NCI-H748 treated with DMSO at 0.1 percent for 48 hours (cell line): ENCODE results near the gene FBXO10.

Experiments
- DNase-seq: peaks from one replicate; lab custom pipeline; 2025; lab: John Stamatoyannopoulos, UW

The FBXO10 gene

DNA sequence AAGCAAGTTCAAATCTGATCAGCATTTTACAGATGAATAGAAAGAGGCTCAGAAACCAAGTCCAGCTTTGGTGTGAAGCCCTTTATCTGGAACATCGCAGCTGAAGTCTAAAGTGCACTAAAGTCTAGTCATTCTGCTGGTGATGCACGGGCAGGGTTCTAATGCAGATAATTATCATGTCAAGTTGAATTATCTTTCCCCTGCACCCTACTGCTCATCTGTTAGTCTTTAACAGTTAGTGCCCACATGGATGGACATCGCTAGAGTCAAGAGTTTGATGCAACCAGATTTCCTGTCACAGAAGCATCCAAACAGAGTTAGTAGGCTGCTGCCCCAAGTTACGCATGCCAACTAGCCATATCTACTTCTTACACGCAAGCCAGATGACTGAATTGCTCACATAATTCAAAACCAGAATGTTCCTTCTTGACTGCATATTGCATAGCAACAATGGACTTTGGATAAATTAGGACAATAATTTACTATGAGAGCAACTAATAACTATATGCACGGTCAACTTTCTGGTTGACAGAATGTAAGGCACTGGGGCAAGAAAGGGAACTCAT is 17.8 kb upstream of the FBXO10 start:
- DNase-seq: no peak

DNA sequence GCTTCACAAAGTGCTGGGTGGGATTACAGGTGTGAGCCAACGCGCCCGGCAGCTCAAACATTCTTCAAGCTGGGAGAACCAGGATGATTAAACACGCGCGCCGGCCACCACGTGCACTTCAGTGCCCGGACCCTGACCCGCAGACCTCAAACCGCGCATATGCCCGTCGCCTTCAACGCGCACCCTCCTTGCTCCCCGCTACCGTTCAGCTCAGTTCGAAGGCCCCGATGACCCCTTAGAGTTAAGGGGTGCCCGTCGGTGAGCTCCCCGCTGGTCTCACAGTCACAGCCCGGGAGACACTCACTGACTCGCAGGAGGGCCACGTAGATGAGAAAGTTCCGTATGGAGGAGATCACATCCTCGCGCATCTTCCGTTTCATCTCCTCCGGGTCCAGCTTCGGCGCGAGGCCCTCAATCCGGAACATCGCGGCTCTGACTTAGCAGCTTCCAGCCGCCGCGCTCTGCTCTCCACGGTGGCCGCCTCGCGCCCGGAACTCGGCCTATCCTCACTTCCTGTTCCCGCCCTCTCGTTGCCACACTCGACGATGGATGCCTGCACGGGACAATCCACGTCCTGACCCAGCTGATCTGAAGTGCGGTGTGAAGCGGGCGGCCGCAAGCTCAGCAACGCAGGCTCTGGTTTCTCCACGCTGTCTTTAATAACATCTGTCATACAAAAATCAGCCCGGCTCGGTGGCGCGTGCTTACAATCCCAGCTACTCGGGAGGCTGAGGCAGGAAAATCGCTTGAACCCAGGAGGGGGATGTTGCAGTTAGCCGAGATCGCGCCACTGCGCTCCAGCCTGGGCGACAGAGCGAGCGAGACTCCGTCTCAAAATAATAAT is 16.1 kb upstream of the FBXO10 start, which contains the start of gene TOMM5:
TOMM5 (minus strand) TSS at position 490 of the 844 bp plus-strand sequence; CDS start at position 425, 65 bp downstream.
- DNase-seq: peak; percentile 78

DNA sequence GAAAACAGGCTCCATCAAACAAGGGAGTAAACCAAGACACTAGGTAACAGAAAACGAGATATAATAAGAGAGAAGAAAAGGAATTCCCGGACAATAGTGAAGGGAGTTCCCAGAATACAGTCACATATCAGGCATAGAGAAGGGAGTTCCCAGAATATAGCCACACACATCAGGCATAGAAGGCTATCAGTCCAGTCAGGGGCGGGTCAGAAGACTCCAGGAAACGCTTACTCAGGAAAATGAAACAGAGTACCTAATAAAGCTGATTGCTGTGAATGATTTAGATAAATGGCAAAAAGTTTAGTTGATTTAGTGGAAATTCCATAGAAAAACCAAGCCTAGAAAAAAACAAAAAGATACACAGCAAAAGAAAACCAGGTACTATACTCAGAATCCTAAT is 11.3 kb upstream of the FBXO10 start:
- no peak for DNase-seq

DNA sequence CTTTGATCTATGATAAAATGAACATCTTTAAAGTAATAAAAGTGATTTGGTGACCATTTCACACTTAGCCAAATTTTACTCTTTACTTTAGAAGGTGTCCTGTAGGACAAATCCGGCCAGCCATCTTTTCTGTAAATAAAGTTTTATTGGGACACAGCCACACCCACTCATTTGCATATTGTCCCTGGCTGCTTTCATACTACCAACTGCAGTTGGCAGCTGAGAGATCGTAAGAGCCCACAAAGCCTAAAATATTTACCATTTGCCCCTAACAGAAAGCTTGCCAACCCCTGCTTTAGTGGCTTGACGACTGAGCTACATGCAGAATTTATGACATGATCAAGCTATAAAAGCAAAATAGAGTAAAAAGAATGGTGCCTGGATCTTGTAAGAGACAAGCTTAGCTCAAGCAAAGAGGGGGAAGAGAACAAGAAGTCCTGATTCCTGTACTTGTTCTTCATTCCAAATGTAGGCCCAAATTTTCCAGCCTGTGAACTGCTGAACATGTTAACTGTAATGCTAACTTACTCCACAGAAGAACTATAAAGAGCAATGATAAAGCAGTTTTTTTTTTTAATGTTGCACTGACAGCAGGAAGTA is 7.4 kb upstream of the FBXO10 start:
- no peak for DNase-seq

DNA sequence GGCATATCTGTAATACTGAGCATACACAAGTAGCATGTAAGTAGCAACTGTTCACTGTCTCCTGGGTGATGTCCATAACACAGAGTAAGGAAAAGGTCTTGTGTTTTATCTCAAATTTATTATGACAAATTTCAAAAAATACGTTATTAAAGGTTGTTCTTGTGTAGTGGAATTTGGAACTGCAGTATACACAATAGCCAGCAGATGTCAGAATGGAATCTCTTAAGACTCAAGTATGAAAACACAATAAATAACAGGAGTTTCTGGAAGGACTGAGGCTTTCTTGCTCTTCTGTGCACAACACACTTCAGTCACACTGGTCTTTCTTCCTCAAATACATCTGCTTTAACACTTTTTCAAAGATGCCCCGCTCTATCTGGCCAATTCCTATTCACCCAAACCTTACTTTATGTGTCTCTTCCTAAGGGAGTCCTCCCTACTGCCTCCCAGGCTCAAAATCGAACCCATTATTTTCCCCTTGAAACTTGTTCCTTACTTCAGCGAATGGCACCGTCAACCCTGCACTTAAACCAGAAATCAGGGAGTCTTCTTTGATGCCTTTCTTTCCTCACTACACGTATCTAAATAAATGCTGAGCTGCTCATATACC is 6.5 kb upstream of the FBXO10 start:
- DNase-seq: no peak

DNA sequence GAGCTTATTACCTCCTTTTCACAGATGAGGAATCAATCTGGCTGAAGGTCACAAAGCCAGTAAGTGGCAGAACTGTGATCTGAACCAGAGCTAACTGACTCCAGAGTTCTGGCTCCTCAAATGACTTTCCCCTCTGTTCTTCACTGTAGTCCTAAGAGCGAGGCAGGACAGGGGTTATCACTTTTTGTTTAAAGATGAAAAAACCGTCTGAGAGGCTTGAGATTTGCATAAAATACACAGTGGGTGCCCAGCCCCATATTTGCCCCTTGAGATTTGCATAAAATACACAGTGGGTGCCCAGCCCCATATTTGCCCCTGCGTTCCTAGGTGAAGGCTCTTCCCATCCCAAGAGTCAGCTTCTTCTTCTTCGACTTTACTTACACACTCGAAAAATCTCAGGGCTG is 667 bp downstream of the FBXO10 start:
- no peak for DNase-seq

DNA sequence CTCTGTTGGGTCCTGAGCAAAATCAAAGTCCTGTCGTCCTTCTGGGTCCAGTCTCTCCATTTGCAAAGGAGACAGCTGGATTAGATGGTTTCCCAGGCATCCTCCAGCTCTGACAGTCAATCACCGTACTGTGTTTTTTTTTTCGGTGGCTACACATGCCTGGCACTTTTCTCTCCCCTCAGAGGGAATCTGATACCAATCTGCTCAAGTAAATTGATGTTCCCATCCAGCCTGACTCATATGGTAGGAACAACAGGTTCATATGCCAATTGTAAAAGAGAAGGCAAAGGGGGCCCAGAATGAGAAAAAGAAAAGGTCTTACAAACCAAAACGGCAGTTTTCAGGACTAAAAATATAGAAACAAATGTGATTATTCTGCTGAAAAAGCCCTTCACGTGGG is 1.2 kb downstream of the FBXO10 start:
- DNase-seq: no peak

DNA sequence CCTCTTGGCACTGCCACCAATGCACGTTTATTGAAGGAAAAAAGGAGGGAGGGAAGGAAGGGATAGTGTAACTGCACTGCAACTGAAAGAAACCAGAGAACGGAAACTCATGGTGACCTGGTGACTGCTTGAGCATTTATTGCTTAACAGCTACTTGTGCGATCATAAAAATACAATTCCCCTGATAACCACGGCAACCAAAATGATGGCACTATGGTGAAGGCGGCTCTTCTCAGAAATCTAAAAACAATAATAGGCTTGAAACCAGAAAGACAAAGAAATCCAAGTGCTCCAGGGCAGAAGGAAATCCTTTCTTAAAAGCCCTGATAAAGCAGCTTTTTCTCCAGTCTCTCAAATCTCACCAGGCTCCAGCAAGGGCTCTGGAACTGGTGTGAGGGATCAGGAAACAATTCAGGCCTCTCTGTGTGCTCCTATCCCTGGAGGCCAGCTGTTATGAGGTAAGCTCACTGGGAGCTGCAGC is 1.9 kb downstream of the FBXO10 start:
- DNase-seq: no peak

DNA sequence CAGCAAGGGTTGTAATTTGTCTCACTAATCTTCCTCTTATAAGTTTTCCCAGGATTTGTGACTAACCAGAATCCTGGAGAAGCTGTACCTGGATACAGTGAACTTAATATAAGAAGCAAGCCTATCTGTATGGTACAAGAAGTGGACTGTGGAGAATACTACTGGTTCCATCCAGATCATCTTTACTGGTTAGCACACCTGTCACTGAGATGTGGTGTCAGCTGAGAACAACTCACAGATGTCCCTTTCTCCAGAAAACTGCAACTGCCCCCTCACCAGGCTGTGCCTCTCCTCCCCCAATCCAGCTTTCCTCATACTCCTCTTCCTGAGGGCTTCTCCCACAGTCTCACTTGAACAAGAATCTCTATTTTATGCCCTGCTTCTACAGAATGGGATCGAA is 4.9 kb downstream of the FBXO10 start:
- DNase-seq: no peak

DNA sequence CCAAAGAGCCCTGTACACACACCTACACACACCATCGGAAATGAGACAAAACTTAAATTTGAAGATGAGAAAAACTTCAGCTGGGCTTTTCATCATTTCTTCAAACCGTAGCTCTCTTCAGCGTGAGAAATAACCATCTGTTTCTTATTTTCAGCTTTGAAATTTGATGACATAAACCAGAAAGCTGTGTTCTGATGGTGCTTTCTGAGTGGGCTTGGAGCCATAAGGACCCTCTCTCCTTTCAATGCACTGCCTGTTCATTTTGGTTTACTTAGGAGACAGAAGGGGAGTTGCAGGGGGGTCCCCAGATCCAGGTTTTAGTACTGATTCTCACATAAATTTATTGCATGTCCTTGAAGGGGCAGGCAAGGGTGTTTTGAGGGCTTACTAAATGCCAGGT is 9.5 kb downstream of the FBXO10 start:
- DNase-seq: no peak

DNA sequence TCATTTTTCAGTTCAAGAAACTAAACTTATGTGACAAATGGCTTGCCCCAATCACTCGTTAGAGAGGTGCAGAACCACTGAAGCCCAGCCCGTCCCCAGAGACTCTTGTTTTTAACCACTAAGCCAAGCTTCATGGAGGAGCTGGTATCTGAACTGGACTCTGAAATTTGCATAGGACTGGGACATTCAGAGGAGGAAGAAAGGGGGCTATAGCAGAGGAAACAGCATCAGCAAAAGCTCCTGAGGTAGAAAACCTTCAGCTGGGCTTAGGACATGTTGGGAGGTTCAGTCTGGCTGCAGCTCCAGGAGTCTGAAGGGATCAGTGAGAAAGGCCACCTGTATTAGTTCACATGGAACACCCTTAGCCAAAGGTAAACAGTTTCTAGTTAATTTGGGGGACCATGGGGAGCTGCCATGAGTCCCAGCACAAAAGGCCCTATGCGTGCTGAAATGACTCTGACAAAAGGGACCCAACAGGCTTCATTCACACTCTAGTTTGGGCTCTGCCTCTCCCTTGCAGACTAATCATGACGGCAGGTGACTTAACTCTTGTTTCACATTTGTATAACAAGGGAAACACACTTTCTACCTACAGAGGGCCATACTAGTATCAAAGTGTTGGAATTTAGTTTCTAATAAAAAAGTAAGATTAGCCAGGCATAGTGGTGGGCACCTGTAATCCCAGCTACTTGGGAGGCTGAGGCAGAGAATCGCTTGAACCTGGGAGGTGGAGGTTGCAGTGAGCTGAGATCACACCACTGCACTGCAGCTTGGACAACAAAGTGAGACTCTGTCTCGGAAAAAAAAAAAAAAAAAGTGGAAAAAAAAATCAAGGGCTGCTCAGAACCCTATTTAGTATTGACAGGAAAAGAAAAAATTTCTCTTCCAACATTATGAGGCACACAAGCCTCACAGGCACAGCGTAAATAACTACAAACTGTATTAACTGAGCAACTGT is 10.2 kb downstream of the FBXO10 start:
- no peak for DNase-seq

DNA sequence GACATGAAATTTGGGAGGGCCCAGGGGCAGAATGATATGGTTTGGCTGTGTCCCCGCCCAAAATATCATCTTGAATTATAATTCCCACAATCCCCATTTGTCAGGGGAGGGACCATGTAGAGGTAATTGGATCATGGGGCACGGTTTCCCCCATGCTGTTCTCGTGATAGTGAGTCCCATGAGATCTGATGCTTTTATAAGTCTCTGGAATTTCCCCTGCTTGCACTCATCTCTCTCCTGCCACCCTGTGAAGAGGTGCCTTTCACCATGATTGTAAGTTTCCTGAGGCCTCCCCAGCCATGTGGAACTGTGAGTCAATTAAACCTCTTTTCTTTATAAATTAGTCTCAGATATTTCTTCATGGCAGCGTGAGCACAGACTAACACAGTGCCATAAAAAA is 11.3 kb downstream of the FBXO10 start:
- DNase-seq: no peak

DNA sequence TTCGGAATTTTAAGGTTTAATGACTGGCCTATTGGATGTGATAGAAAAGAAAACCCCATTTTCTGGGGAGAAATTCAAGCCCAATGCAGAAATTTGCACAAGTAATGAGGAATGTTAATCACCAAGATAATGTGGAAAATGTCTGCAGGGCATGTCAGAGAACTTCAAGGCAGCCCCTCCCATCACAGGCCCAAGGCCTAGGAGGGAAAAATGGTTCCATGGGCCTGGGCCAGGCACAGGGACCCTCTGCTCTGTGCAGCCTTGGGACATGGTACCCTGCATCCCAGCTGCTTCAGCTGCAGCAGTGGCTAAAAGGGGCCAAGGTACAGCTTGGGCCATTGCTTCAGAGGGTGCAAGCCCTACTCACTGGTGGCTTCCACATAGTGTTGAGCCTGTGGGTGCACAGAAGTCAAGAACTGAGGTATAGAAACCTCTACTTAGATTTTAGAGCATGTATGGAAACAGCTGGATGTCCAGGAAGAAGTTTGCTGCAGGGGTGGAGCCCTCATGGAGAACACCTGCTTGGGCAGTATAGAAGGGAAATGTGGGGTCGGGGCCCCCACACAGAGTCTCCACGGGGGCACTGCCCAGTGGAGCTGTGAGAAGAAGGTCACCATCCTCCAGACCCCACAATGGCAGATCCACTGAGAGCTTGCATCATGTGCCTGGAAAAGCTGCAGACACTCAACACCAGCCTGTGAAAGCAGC is 12.2 kb downstream of the FBXO10 start:
- DNase-seq: no peak

DNA sequence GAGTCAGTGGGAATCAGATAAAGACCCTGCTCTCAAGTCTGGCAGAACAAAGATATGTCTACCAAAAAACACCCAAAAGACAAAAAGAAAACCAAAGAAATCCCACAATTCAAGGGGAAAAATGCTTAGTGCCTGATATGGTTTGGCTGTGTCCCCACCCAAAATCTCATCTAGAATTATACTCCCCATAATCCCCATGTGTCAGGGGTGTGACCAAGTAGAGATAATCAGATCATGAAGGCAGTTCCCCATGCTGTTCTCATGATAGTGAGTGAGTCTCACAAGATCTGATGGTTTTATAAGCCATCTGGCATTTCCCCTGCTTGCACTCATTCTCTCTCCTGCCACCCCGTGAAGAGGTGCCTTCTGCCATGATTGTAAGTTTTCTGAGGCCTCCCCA is 13.4 kb downstream of the FBXO10 start:
- DNase-seq: no peak

DNA sequence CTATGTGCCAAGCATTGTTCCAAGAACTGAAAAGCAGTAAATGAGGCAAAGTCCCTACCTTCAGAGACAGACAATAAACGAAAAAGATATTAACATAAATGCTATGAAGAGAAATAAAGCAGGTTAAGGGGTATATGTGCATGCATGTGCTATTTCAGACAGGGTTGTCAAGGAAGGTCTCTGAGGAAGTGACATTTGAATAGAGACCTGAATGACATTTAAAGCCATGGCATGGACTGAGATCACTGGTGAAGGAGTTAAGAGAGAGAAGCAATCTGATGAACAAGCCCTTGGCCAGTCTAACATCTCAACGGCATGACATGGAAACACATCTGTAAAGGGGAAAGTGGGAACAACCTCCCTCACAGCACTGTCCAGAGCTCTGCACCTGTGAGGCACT is 14.5 kb downstream of the FBXO10 start:
- no peak for DNase-seq

DNA sequence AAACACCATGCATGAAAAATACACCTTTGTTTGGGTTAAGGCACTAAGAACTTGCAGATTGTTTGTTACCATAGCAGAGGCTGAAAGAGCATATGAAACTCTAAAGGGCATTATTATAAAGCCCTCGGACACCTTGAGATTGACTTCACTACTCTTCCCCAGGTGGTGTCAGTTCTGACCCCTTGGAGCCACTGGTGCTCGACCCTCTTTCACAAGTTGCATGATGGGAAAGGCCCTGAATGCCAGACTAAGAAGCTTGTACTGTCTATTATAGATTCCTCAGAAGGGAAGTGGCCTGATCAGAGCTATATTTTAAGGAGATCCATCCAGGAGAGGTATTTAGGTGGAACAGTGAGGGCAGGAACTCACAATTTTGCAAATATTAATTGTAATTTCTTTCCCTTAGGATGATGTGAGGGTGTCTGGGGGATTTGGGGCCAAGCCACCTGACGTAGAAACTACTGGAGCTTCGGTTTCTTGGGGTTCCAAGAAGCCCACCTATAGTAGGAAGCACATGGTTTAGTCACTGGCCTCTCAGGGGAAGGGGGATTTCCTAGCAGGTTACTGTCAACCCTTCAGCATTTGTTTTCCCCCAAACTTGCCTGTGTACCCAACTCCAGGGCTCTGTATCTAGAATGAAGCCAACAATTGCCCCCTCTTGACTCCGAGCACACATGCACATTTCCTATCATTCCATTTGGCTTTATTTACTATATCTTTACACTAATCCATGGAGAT is 16.2 kb downstream of the FBXO10 start:
- no peak for DNase-seq

DNA sequence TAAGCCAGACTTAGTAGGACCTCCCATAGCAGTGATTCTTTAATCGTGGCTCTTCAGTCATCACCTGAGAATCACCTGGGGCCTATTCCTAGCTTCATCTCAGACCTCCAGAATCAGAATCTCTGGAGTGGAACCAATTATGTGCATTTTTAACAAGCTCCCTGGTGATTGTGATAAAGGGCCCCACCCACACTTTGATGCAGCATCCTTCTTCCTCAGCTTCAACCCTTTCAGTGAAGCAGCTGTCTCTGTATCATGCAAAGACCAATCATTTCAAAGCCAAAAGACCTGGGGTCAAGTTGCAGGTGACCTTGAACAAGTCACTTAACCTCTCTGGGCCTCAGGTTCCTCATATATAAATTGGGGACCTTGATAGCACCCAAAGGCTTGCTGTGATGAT is 17.1 kb downstream of the FBXO10 start:
- DNase-seq: no peak

DNA sequence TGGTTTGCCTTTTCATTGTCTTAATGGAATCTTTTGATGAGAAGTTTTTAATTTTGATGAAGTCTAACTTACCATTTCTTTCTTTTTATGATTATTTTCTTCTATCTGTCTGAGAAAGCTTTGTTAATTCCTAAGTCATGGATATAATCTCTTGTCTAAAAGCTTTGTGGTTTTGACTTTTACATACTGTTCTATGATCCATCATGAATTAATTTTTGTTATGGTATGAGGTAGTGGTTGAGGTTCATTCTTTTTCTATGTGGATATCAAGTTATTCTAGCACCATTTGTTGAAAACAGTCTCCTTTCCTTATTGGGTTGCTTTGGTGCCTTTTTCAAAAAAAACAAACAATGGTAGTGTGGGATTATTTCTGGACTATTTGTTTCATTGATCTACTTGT is 20.4 kb downstream of the FBXO10 start:
- no peak for DNase-seq

DNA sequence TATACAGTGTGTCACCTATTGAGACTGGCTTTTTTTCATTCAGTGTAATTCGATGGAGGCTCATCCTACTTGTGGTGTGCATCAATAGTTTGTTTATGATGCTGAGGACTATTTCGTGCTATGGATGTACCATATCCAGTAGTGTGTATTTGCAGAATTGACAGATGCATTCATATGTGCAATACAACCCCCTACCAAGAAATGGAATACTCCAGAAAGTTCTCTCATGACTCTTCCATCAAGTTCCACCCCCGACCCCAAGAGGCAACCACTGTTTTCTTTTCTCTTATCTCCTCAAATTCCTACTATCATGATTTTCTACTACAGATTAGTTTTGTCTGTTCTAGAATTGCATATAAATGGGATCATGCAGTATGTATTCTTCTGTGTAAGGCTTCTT is 21.9 kb downstream of the FBXO10 start:
- DNase-seq: no peak

DNA sequence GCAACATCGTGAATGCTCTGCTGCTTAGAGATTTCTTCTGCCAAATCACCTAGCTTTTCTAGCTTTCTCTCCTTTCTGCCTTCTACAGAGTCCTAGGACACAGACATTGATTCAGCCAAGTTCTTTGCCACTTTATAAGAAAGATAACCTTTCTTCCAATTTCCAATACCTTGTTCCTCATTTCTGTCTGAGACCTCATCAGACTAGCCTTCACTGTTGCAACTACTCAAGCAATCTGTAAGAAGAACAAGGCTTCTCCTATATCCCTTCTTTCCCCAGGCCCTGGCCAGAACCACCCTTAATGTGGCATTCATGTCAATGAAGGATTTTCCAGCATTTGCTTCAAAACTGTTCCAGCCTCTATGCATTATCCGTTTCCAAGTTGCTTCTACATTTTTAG is 24.3 kb downstream of the FBXO10 start:
- DNase-seq: no peak
